NCI-H128 (cell line): ENCODE data around the gene IL7R.
"Not testable (repeated sequence)": the region's sequence is repeated elsewhere in the genome, so short reads cannot be mapped to it uniquely, and the experiment has no call there.

Source experiments
- DNase-seq: peaks from one replicate; lab custom pipeline; 2025; ENCODE audit not compliant: unreplicated experiment; lab: John Stamatoyannopoulos, UW

Gene IL7R

DNA sequence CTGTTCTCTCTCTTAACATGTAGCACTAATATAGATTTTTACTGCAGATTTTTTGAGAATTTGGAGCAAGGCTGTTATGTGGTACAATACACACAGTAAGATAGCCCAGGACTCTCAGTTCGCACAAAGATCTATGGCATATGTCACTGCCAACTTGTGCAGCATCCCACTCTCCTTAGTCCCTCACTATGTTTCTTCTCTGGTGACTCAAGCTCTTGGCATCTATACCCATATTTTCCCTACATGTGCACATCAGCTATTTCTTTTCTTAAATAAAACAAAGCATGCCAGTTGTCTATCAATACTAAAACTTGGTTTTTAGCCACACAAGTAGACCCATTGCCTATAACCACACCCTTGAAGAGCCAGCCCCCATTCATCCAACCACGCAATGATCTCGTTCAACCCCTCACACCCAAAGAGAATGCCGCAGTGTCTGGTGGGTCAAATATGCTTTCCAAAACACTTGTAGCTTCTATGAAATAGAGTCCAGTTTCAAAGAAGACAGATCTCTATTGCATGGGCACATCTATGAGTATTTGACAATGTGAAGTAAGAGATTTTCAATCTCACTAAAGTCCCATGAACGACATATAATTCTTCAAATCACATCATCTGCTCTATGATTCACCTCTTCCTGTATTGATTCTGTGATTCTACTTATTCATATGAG, 18.2 kb upstream of the IL7R start:
- DNase-seq: no peak

- no peak for DNase-seq
Measured at GRCh38 chr5:35842856-35843255, 13.8 kb upstream of the IL7R start.

DNA sequence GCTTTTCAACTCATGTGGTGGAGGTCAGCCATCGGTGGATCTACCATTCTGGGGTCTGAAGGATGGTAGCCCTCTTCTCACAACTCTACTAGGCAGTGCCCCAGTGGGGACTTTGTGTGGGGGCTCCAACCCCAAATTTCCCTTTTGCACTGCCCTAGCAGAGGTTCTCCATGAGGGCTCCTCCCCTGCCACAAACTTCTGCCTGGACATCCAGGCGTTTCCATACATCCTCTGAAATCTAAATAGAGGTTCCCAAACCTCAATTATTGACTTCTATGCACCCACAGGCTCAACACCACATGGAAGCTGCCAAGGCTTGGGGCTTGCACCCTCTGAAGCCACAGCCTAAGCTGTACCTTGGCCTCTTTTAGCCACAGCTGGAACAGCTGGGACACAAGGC, 11.2 kb upstream of the IL7R start:
- DNase-seq: not testable (repeated sequence)

DNA sequence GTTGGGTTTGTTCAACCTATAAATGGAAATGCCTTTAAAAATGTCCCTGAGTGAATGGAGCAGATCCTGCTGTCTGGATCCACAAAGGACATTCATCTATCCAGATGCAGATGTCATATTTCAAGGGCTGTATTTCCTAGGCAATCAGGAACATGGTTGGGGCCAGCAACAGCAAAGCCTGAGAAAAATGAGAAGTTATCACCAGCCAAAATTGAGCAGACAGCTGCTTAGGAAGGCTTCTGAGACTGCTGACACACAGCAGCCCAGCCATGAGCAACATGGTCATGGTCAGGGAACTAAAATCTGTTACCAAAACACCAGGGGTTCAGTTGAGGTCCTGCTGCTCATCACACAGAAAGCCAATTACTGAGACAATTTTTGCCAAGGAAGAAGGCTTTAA, 9.2 kb upstream of the IL7R start:
- DNase-seq: no peak

DNA sequence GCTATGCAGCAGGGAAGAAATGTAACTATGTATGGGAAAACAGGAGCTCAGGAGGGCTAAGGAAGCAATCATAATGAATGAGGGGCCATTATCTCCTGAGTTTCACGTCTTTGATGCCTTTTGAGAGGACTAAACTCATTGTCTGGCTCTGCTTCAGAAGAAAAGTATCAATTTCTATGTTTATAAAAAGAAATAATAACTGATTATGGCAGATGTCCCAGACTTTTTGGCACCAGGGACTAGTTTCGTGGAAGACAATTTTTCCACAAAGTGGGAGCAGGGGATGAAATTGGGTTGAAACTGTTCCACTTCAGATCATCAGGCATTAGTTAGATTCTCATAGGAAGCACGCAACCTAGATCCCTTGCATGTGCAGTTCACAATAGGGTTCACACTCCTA, 8.7 kb upstream of the IL7R start:
- no peak for DNase-seq

DNA sequence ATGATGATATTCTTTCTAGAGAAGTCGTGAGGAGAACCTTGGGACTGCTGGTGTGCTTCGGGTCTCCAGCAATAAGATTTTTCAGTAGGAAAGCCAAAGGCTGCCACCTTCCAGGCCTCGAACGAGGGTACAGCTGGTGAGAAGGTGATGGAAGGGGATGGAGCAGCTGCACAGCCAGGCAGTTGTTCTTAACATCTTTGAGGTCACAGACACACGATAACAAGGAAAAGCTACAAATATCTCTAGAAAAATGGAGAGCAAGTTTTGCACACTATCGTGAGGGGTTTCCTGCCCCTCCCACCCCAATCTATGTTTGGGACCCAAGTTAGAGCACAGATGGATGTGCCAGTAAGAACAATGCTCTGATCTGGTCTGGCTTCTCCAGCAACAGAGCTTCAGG, 6.8 kb upstream of the IL7R start:
- DNase-seq: no peak

DNA sequence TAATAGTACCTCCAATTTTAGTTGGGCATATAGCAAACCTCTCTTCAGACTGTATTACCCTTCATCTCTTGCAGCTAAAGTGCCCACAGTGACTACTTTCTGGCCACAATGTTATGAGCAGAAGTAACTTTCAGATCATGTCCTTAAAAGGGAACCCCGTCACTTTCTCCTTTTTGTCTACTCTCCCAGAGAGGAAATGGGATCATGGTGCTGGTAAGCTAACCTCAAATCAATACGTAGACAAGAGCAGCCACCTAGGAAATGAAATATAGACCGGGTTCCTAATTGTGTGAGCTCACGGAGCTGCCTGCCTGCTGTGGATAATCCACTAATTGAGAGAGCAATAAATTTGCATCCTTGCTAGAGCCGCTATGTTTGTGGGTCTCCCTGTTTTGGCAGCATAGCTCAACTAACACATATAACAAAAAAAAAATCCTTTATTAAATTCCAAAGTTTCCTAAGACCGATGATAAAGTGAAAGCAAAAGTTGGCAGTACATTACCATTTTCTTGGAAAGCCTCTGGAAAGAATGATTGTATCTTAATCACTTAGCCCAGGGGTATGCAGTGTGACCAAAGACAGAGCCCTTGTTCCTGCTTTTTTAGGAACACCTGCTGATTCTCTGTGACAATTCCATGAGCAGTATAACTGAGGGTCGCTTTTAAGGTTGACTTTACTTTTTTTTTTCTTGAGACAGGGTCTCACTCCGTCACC, 5.6 kb upstream of the IL7R start:
- DNase-seq: no peak

DNA sequence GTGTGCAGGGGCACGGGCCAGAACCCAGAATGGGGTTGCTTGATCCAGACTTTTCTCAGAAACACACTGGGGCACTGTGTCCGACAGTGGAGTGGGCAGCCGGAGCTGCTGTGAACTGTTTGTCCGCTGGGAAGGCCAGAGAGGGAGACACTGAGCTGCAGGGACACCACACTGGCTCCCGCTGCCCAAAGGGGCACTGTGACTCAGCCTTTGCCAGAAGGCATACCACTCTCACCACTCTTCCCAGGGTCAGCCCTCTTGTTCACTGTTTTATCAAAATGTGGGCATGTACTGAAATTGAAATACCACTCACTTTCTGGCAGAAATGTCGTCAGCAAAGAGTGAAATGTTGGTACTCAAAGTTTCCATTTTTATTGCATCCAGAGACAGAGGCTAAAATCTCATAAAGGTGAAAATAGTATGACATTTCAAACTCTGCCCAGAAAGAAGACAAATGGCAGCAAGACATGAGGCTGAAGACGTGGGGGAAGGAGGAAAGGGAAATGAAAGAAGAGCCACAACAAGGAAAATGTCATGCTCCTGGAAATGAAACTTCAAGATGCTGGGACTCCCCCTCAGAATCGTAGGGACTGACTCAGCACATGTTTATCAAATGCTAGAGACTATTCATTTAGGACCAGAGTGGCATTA, 4.5 kb upstream of the IL7R start:
- no peak for DNase-seq

DNA sequence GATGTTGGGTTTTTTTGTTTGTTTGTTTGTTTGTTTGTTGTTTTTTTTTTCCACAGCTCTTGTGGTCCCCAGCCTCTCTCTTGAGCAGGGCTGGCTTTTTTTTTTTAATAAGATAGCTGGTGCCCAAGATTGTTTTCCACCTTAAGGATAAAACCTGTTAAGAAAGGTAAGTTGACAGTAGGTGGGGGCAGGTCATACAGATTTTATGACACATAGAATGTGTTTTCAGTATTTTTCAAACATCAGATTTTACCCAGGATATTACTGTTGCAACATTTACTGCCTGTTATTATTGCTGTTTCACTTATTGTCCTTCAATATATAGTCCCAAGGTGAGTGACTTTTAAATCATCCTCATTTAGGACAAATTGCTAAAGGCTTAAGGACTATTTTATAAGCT, 3.9 kb upstream of the IL7R start:
- DNase-seq: no peak

DNA sequence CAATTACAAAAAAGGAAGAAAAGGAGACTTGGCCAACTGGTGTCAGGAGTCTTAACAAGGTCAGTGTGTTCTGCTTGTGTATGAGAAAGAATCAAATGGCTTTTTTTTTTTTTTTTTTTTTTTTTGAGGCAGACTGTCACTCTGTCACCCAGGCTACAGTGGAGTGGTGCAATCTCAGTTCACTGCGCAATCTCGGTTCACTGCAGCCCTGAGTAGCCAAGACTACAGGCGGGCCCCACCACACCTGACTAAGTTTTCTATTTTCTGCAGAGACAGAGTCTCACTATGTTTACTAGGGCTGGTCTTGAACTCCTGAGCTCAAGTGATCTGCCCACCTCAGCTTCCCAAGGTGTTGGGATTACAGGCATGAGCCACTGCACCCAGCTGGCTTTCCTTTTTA, 3.1 kb upstream of the IL7R start:
- no peak for DNase-seq

GRCh38 chr5:35854248-35854647, 2.4 kb upstream of the IL7R start:
- no peak for DNase-seq

DNA sequence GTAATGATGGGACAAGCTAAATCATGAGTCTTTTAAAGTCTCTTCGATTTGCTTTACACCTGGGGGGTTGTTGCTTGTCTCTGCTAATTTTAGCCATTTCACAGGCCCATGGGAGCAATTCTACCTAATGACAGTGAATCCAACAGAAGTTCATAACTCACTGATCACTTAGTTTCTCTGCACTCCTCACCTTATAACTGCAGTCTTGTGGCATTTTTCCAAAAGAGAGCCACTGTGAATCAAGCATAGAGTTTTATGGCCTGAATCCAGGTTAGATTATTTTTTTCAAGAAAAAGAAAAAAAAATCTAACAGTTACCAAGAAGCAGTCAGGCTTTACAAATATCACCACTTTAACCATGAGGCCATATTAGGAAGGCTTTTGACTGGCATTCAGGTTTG, 1.5 kb upstream of the IL7R start:
- DNase-seq: no peak

- not testable (repeated sequence) for DNase-seq
Measured at GRCh38 chr5:35856186-35856764, 416 bp upstream of the IL7R start.

DNA sequence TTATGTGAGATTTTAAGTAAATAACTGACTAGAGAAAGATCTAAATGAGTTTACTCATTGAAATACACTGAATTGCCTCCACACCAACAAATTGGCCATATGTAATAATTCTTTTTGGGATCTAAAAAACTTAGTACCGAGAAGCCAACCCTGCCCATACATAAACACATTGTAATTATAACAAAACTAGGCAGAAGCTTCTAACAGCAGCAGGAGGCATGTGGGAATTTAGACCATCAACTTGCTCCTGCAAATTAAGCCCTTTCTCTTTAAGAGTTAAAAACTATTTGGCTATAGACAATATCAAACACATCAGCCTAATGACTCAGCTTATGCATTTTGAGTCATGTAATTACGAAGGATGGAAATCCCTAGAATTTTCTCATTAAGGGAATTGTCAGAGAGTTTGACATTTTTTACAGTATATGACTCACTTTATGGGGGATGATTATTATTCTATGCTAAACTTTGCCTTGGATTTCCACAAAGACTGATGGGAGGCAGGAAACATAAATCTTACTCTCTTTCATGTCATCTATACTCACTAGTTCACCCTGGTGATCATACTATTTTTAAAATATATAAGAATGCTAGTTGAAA, 1.0 kb downstream of the IL7R start:
- no peak for DNase-seq

DNA sequence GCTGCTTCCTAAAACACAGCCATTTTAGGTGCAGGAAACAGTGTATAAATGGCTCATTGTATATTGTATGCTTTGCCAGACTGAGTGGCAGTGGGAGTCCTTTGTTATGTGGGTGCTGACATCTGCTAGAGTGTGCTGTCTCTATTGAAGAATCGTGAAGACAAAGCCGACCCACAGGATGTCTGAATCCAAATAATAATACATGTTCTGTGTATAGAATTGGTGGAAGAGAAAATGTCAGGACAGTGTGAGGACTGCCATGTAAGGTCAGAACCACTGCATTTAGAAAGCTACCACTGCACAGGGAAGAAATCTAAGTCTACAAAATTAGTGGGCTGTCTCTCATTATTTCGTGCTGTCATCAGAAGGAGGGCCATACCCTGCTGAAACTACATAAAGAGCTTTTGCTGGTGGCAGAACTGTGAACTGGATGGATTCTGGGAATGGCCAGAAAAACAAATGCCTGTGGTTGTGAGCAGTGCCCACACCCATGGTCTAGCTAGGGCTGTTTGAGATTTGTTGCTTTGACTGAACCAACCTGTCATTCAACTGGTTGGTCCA, 2.5 kb downstream of the IL7R start:
- no peak for DNase-seq

DNA sequence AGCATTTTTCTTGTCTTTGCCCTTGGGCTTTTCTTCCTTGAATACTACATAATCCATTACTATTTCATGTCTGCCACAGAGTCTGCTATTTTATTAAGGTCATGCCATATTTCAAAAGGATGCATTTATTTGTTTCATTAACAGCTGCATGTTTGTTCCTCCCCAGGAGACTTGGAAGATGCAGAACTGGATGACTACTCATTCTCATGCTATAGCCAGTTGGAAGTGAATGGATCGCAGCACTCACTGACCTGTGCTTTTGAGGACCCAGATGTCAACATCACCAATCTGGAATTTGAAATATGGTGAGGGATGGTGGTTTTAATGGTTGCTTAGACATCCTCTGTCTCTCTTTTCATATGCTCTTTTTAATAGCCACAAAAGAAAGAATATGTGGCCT, 4.0 kb downstream of the IL7R start:
- DNase-seq: no peak

DNA sequence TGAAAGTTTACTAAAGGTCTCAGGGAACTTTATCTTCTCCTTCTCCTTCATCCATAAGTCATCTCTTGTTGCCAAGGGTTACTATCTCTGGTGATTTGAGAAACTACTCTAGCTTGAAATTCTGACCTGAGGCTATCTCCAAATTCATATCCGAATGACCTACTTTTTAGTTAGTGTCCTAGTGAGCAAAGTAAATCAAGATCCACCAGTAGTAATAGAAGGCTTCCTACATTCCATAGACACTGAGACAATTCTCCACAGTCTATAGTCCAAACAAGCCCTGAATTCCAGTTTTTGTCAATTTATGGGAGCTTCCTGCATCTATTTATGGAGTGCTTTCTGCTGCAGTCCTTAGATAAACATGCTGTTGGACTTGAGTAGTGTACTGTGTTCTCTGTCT, 5.0 kb downstream of the IL7R start:
- no peak for DNase-seq

- no peak for DNase-seq
Measured at GRCh38 chr5:35862126-35862525, 5.4 kb downstream of the IL7R start.

GRCh38 chr5:35863159-35863558, 6.5 kb downstream of the IL7R start:
- no peak for DNase-seq

DNA sequence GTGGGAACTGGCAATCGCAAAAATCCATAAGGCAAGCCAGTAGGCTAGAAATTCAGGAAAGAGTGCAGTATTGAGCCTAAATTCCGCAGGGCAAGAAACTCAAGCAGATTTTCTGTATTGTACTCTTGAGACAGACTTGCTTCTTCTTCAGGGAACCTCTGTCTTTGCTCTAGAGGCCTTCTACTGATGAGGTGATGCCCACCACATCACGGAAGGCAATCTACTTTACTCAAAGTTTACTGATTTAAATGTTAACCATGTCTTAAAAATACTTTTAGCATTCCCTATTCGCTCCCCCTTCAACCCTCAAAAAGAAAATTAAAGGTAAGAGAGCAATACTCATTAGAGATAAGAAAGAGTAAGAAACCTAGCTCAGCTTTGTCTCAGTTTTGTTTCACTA, 11.3 kb downstream of the IL7R start:
- no peak for DNase-seq

DNA sequence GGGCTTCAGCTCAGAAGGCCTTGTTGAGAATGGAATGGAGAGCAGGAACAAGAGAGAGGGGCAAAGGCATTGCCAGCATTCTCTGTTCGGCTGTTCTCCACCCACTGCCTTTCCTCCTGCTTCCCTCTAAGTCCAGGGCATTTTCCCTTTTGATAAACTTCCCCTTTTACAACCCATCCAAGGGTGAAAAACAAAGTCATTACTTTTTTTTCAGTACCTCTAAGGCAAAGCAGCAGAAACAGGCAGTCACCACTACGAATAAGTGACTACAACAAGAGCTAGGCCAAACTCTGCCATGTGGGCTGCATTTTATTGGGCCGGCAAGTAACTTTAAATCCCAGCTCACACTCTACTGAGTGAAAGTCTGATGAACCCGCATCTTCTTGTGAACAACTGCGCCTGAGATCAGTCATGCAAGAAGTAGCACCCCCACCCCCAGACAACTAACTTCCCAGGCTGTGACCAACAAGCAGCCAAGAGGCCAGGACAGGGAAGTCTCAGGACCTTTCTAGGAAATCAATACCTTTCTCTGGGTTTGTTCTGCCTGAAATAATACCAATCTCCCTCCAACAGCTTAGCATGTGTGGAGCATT, 13.1 kb downstream of the IL7R start:
- no peak for DNase-seq
